Measurements from ENCODE around the gene CFD. TPM values are rescaled to one million over a fixed set of nuclear protein-coding genes. Genes with fewer than 3 reads are reported as not detected.

Gene CFD
- total and polyA plus RNA-seq, 4 donors: 90.8 to 227 (median 141) TPM

GRCh38 chr19:887072-887471 lies 27.6 kb downstream of the CFD start:
- no peak overlapping the region for H3K27ac ChIP-seq (ENCODE audit: low read depth in 1 of 2, low read length in 1 of 2)
- DNase-seq (peak in 1 of 3 donors; percentile 40), ATAC-seq (ENCODE audit: insufficient read depth, low FRiP score) (no peak)
- H3K4me3 ChIP-seq: no peak overlapping the region
- H3K36me3 ChIP-seq (ENCODE audit: control insufficient read depth in 4 of 4, insufficient read depth in 4 of 4, low read length in 4 of 4): peaks cover 0 to 67% (median 31%) of the 10 kb centered on the region in 4 donors
- TF ChIP-seq CTCF (IDR thresholded peaks at IDR 0.05; ENCODE audit: control extremely low read depth, extremely low read depth): no peak
- no peaks in the 10 kb centered on the region for H3K27me3 ChIP-seq (ENCODE audit: control insufficient read depth in 3 of 3, insufficient read depth in 3 of 3, low read length in 2 of 3)
- H3K9me3 ChIP-seq (ENCODE audit: control insufficient read depth in 4 of 4, insufficient read depth in 3 of 4, low read length in 3 of 4): no peaks in the 10 kb centered on the region
- 86 to 88% methylated on average over 16 of the region's 16 CpGs for WGBS, 2 donors
- peaks cover 0 to 4% (median 0%) of the 10 kb centered on the region in 5 donors for H3K4me1 ChIP-seq (ENCODE audit: control insufficient read depth in 5 of 5, insufficient read depth in 5 of 5, low read length in 5 of 5)
- no peak overlapping the region for H3K9ac ChIP-seq (ENCODE audit: insufficient read depth in 1 of 2, low read length in 2 of 2)

GRCh38 chr19:887599-887998 lies 28.1 kb downstream of the CFD start:
- Histone ChIP-seq H3K9me3 (ENCODE audit: control insufficient read depth in 4 of 4, insufficient read depth in 3 of 4, low read length in 3 of 4) (no peaks in the 10 kb centered on the region), H3K36me3 (ENCODE audit: control insufficient read depth in 4 of 4, insufficient read depth in 4 of 4, low read length in 4 of 4) (peaks cover 0 to 63% (median 29%) of the 10 kb centered on the region in 4 donors), H3K27ac (ENCODE audit: low read depth in 1 of 2, low read length in 1 of 2) (no peak overlapping the region), H3K9ac (ENCODE audit: insufficient read depth in 1 of 2, low read length in 2 of 2) (no peak overlapping the region), H3K4me1 (ENCODE audit: control insufficient read depth in 5 of 5, insufficient read depth in 5 of 5, low read length in 5 of 5) (peaks cover 0 to 6% (median 0%) of the 10 kb centered on the region in 5 donors), H3K4me3 (no peak overlapping the region), H3K27me3 (ENCODE audit: control insufficient read depth in 3 of 3, insufficient read depth in 3 of 3, low read length in 2 of 3) (no peaks in the 10 kb centered on the region)
- no peak for TF ChIP-seq CTCF (IDR thresholded peaks at IDR 0.05; ENCODE audit: control extremely low read depth, extremely low read depth)
- DNase-seq: no peak
- WGBS, 2 donors: 96 to 97% methylated on average over 10 of the region's 10 CpGs
- no peak for ATAC-seq (ENCODE audit: insufficient read depth, low FRiP score)

GRCh38 chr19:888581-889385 lies 29.3 kb downstream of the CFD start:
- TF ChIP-seq CTCF (IDR thresholded peaks at IDR 0.05; ENCODE audit: control extremely low read depth, extremely low read depth): no peak
- H3K9me3 ChIP-seq (ENCODE audit: control insufficient read depth in 4 of 4, insufficient read depth in 3 of 4, low read length in 3 of 4): no peaks in the 10 kb centered on the region
- H3K27ac ChIP-seq (ENCODE audit: low read depth in 1 of 2, low read length in 1 of 2): no peak overlapping the region
- H3K27me3 ChIP-seq (ENCODE audit: control insufficient read depth in 3 of 3, insufficient read depth in 3 of 3, low read length in 2 of 3): no peaks in the 10 kb centered on the region
- H3K36me3 ChIP-seq (ENCODE audit: control insufficient read depth in 4 of 4, insufficient read depth in 4 of 4, low read length in 4 of 4): peaks cover 0 to 51% (median 23%) of the 10 kb centered on the region in 4 donors
- H3K4me3 ChIP-seq: no peak overlapping the region
- H3K9ac ChIP-seq (ENCODE audit: insufficient read depth in 1 of 2, low read length in 2 of 2): no peak overlapping the region
- DNase-seq (no peak), ATAC-seq (ENCODE audit: insufficient read depth, low FRiP score) (no peak)
- peaks cover 0 to 6% (median 0%) of the 10 kb centered on the region in 5 donors for H3K4me1 ChIP-seq (ENCODE audit: control insufficient read depth in 5 of 5, insufficient read depth in 5 of 5, low read length in 5 of 5)
- WGBS, 2 donors: 89% methylated on average over 30 of the region's 30 CpGs
